HG03108 (cell line): Measurements from ENCODE around the gene ALDH1A3.

ENCODE experiments used
- ATAC-seq: cut with Tn5 transposase; IDR thresholded peaks from one replicate; pipeline ENCODE4 v1.9.1; 2021; ENCODE audit warnings: moderate library complexity; ENCODE audit not compliant: unreplicated experiment

ALDH1A3 gene

DNA sequence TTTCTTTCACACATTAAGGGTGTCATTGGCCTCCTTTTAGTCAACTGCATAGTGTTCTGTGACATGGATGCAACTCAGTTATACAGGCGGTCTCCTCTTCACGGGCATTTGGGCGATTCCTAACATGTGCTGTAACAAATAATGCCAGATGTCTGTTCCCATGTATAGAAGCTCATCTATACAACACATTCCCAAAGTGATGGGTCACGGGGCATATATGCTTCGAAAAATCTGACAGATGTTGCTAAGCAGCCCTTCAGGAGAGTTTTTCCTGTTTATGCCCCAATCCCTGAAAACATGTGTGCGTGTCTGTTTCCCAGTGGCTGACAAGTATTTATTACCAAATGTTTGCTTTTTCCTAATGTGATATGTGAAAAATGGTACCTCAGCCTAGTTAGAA lies 65.4 kb downstream of the ALDH1A3 start:
- no peak for ATAC-seq

DNA sequence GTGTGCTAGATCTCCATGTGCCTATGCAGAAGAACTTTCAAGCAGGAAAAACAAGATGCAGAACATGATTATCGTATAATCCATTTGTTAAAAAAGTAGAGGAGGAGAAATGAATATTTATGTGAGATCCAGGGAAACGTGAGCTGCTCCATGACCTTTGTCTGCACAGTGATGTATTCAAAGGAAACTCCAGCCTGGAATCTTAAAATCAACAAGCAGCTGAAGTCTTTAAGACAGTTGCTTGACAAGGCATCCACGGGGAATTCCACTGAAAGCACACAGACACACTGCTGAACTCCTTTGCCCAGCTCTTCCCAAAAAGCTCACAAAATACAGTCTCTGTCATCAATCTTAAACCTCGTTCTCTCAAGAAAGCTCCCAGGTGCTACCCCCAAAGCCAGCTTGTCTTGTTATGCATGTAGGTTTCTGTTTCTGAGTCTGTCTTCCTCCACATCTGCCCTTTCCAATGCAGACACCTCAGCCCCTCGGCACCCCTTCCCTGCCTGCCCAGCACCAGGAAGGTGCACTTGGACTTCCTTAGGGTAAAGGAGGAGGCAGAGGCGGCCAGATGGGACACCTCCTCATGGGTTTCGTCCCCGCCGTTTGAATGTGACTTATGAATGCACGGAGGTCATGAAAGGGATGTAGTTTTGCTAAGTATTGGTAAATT lies 68.3 kb downstream of the ALDH1A3 start:
- ATAC-seq: no peak

DNA sequence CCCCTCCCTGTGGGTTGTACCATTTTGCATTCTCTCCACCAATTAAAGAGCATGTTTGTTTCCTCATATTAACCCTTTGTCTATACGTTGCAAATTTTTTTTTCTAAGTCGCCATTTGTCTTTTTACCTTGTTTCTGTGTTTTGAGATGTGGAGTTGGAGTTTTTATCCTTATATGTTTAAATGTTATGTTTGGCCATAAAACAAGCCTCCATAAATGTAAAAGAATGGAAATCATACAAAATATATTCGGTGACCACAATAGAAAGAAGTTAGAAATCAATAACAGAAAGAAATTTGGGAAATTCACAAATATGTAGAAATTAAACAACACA lies 68.8 kb downstream of the ALDH1A3 start:
- no peak for ATAC-seq

DNA sequence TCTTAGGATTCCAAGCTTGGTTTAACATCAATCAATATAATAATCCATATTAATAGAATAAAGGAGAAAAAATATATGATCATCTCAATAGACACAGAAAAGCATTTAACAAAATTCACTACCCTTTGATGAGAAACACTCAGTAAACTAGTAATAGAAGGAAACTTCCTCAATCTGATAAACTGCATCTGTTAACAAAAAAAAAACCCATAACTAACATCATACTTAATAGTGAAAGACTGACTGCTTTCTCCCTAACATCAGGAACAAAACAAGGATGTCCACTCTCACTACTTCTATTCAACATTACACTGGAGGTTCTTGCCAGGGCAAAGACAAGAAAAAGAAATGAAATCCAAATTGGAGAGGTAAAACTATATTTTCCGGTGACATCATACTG lies 70.1 kb downstream of the ALDH1A3 start:
- ATAC-seq: no peak

DNA sequence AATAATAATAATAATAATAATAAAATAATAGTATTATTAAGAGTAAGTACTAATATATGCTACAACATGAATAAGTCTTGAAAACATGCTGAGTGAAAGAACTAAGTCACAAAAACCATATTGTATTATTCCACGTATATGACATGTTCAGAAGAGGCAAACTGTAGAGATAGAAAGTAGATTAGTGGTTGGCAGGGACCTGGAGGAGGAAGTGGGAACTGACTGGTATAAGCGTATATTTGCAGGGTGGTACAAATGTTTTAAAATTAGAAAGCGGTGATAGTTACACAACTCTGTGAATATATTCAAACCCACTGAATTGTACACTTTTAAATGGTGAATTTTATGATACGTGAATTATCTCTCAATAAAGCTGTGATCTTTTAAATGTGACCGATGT lies 72.3 kb downstream of the ALDH1A3 start:
- no peak for ATAC-seq

DNA sequence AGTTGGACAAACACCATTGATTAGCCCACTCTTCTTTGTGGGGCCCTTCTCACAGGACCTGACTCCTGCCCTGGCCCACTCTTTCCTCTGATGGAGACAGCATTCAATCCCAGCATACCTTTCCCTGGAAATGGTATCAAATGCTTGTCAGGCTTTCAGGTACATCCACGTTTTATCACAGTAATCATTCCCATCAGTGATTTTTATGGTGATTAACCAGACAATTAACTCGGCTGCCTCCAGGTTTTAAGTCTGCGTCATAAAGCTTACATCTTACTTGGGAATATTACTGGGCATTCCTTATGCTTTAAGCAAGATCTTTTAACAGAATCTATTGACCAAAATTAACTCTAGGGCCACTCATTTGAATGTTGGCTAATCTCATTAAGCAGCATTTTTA lies 72.9 kb downstream of the ALDH1A3 start:
- no peak for ATAC-seq

DNA sequence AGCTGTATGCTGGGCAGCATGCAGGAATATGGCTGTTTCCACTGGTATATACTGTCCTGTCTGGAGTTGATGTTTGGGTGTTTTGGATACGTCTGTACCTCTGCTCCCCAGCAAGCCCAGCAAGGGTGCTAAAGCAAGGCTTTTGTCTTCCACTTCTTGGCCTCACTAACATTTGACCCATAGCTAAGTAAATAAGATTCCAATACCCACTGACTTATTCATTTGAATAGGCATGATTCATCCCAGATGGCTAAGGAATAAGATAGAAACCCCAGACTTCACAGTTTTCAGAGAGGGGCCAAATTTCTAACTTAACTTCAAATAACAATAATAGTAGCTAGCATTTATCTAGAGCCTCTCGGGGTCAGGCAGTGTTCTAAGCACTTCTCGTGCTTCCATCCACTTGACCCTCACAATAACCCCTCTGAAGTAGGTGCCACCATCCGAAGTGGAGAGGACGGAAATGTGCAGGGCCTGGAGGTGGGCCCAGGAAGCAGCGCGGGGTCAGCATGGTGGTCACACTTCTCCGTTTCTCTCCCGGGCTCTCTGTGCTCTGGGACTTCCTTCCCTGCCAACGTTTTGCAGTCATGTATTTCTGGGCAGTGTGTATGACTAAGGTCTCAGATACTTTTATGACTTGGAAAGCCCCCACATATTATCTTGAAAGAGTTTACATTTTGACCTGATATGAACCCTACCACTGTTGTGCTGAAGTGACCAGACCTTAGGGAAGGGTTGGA lies 78.9 kb downstream of the ALDH1A3 start:
- ATAC-seq: no peak

DNA sequence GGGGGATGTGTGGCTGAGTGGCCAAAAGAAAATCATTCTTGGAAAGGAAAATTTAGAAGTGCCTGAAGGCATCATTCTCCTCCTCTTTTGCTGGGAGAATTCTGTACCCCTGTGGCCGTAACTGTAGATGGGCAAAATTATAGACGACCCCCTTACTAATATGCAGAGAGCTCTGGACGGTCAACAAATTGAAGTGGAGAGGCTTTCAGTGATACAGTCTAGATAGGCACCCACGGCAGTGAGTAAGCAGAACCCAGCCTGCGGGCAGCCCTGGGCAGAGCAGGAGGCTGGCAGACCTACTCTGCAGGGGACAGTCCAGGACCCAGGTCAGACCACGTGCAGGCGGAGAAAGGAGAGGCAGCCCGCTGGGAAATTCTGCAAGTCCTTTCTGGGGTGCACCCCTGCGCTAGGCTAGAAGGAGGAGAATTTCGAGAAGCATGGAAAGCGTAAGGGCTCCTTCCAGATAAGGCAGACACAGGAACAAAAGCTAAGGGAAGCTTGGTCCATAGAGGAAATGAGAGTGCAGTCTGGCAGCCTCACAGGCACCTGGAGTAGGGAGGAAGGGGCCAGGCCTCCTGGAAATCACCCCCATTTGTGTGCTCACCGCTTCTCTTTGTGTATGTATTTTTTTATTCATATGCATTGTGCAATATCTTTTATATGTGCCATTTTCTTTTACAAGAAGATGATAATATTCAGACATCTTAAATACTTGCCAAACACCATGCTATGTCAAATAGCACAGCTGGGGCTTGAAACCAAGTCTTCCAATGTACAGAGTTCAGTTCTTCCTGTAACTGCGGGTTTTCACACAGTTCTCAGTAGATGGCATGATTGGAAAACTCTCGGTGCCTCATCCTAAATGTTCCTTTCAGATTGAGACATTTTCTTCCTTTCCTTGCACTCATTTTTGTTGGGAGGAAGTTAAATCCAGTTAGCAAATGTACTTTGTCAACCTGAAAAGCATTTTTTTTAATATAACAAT lies 79.7 kb downstream of the ALDH1A3 start:
- ATAC-seq: no peak
